ENCODE data around the gene GLP1R.

Gene GLP1R

DNA sequence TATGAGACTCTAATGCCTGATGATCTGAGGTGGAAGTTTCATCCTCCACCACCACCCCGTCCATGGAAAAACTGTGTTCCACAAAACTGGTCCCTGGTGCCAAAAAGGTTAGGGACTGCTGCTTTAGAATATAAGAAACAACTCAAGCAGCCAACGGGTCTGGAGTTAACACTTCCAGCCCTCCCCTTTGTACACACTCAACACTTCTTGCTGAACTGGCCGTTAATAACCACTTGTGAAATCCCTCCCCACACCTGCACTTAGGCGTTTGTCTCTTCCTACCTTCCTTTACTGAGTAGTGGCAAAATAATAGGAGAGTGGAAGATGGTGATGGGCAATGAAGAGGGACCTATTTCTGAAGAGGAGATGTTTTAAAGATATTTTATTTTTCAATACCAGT is 55.9 kb downstream of the GLP1R start:
- no peak overlapping the region for H3K4me3 ChIP-seq (ENCODE audit: low read length)
- TF ChIP-seq, protein P1, sequence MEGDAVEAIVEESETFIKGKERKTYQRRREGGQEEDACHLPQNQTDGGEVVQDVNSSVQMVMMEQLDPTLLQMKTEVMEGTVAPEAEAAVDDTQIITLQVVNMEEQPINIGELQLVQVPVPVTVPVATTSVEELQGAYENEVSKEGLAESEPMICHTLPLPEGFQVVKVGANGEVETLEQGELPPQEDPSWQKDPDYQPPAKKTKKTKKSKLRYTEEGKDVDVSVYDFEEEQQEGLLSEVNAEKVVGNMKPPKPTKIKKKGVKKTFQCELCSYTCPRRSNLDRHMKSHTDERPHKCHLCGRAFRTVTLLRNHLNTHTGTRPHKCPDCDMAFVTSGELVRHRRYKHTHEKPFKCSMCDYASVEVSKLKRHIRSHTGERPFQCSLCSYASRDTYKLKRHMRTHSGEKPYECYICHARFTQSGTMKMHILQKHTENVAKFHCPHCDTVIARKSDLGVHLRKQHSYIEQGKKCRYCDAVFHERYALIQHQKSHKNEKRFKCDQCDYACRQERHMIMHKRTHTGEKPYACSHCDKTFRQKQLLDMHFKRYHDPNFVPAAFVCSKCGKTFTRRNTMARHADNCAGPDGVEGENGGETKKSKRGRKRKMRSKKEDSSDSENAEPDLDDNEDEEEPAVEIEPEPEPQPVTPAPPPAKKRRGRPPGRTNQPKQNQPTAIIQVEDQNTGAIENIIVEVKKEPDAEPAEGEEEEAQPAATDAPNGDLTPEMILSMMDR (IDR thresholded peaks at IDR 0.05; ENCODE audit: insufficient read depth, low read depth, low read length, missing control alignments) = no peak
- no peak for DNase-seq (ENCODE audit: low read depth)

DNA sequence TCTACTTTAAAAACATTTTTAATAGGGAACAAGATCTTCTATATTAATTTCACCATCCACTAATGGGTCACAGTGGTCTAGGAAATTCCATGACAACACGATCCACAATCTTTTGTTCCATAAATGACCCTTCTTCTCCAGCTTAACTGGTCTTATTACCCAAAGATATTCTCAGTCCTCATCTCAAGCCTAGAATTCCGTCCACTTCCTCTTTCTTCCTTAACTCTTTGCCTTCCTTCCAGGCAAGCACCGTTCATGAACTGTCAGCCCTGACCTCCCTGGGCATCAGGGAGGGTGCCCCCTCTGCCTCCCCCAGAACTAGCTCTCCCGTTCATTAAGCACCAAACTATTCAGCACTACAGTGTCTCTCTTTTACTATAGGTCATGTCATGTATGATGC is 58.5 kb downstream of the GLP1R start:
- TF ChIP-seq, protein P1 (IDR thresholded peaks at IDR 0.05; ENCODE audit: insufficient read depth, low read depth, low read length, missing control alignments) = no peak
- DNase-seq (ENCODE audit: low read depth) = no peak

DNA sequence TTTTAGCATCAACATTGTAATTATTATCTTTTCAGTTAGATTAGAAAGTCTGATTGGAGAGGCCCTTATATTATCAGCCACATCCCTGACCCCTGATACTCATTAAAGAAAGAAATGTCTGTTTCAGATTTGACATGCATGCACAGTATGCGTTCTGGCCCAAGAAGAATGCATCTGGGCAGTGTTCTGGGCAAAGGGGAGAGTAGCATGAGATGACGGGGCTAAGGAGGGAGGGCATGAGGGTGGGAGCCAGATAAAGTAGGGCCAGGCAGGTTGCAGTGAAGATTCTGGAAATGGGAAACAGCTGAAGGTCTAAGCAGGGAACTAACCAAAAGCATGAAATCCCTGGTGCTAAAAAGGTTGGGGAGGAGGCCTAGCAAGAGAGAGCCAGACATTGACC is 59.1 kb downstream of the GLP1R start:
- TF ChIP-seq, protein P1 (IDR thresholded peaks at IDR 0.05; ENCODE audit: insufficient read depth, low read depth, low read length, missing control alignments) = no peak
- H3K4me3 ChIP-seq (ENCODE audit: low read length) = no peak overlapping the region
- no peak for DNase-seq (ENCODE audit: low read depth)

More for the DNA sequence above, 58.5 kb downstream of the GLP1R start:
- H3K4me3 ChIP-seq (ENCODE audit: low read length) = no peak overlapping the region

DNA sequence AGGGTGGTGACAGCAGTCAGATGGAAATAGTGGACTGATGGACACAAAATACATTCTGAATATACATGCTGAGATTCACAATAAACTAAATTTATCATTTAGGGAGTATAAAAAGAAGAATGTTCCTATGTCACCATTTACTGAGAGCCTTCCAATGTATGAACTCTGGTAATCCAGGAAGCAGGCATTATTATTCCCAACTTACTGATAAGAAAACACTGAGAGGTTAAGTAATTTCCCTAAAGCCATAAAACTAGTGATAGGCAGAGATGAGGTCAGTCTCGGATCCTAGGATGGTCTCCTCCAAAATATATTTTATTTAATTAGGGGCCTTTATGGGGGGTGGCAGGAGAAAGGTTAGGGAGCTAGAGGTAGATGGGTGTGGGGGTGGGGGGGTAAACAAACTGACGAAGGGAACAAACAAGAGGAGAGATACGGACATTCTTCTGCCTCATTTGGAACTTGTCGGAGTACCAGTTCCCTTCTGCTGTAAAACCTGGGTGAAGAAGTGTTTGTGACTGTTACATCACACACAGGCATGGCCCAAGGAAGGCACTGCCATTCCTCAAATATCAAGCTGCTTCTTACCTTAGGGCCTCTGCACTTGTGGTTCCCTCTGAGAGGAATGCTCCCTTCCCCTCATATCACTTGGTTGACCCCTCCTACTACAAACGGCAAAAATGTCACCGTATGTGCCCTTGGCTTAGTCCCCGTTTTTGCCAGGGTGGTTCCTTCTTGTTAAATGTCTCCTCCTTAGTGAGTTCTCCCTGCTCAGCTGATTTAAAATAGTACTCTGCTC is 59.7 kb downstream of the GLP1R start:
- H3K4me3 ChIP-seq (ENCODE audit: low read length) = no peak overlapping the region
- TF ChIP-seq, protein P1 (IDR thresholded peaks at IDR 0.05; ENCODE audit: insufficient read depth, low read depth, low read length, missing control alignments) = no peak
- DNase-seq (ENCODE audit: low read depth) = no peak

DNA sequence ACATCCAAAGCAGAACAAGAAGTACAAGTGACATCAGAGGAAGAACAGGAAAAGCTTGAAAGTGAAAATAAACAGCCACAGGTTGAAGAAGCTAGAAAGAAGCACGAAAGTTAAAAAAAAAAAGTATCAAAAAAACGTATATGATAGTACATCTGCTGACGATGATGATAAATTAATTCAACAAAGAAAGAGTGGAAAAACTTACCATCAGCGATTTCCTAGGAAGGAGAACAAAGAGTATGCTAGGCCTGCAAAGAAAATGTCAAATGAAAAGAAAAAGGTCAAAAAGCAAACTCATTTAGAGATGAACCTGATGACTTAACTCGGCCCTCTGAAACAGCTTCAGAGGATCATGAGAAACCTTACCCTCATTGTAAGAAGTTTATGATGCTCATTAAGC is 62.7 kb downstream of the GLP1R start:
- no peak for DNase-seq (ENCODE audit: low read depth)
- H3K4me3 ChIP-seq (ENCODE audit: low read length) = no peak overlapping the region
- TF ChIP-seq, protein P1 (IDR thresholded peaks at IDR 0.05; ENCODE audit: insufficient read depth, low read depth, low read length, missing control alignments) = no peak

DNA sequence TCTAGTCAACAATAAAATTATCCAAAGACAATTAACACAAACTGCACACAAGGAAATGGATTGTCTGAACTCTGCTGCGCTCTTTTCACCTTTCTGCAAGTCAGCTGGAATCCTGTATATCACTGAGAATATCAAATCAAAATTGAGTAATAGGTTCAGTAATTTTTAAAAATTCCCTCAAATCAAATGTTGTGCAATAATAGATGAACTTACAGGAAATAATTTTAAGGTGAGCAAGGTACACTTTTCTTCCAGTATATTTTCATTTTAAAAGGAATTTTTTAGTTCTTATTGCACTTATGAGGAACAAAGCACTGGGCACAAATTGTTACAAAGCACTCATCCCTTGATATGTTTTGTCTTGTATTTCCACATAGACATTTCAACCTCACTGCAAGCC is 65.2 kb downstream of the GLP1R start:
- DNase-seq (ENCODE audit: low read depth) = no peak
- TF ChIP-seq, protein P1 (IDR thresholded peaks at IDR 0.05; ENCODE audit: insufficient read depth, low read depth, low read length, missing control alignments) = no peak
- peak overlapping the region; percentile 69 for H3K4me3 ChIP-seq (ENCODE audit: low read length)

DNA sequence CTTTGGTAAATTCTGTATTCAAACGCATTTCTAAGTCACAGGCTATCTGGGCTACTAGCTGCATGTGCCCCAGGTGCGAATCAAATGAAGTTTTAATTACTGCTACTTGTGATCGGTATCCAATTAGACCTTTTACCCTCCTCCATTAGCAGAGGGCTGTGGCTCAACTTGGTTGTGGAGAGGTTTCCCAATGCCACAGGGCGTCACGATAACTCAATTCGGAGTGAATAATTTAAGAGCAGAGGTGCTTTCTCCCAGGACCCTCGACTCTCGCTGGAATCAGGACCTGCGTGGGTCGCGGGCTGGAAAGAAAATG is 65.8 kb downstream of the GLP1R start:
- DNase-seq (ENCODE audit: low read depth) = no peak
- TF ChIP-seq, protein P1 (IDR thresholded peaks at IDR 0.05; ENCODE audit: insufficient read depth, low read depth, low read length, missing control alignments) = no peak
- H3K4me3 ChIP-seq (ENCODE audit: low read length) = peak overlapping the region; percentile 69

Measured in epithelial cell of esophagus (primary cell).